Measurements from ENCODE around the gene OR2S2. TPM values are rescaled to one million over a fixed set of nuclear protein-coding genes. Genes with fewer than 3 reads are reported as not detected.

Gene OR2S2
- total RNA-seq, 2 donors from 2014 or later: not detected

DNA sequence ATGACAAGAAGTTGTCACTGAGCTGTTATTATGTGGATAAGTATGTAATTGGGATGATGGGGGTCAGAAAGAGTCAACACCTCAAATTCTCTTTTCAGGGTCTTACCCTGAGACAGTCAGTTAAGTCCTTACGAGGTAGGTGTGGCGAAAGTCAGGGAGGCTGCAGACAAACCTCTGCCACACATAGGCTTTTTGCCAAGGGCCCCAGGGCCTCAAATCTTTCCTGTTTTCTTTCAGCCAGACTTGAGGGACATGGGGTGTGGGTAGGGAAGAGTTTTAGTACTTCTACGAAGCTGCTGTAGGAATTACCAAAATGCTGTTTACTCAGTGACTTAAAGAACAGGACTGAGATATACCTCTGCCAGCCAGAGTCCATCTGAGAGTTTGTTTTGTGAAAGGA lies 13.8 kb downstream of the OR2S2 start:
- no peaks in the 10 kb centered on the region for H3K9me3 ChIP-seq
- no peak overlapping the region for H3K4me3 ChIP-seq
- H3K27ac ChIP-seq: peak overlapping the region in 1 of 2 donors; percentile 14
- no peaks in the 10 kb centered on the region for H3K36me3 ChIP-seq
- no peaks in the 10 kb centered on the region for H3K27me3 ChIP-seq (replicated peaks; ENCODE audit: insufficient read depth)
- TF ChIP-seq, protein P1, sequence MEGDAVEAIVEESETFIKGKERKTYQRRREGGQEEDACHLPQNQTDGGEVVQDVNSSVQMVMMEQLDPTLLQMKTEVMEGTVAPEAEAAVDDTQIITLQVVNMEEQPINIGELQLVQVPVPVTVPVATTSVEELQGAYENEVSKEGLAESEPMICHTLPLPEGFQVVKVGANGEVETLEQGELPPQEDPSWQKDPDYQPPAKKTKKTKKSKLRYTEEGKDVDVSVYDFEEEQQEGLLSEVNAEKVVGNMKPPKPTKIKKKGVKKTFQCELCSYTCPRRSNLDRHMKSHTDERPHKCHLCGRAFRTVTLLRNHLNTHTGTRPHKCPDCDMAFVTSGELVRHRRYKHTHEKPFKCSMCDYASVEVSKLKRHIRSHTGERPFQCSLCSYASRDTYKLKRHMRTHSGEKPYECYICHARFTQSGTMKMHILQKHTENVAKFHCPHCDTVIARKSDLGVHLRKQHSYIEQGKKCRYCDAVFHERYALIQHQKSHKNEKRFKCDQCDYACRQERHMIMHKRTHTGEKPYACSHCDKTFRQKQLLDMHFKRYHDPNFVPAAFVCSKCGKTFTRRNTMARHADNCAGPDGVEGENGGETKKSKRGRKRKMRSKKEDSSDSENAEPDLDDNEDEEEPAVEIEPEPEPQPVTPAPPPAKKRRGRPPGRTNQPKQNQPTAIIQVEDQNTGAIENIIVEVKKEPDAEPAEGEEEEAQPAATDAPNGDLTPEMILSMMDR (IDR thresholded peaks at IDR 0.05): no peak
- DNase-seq (ENCODE audit: low spot score): no peak
- peaks cover 19 to 30% of the 10 kb centered on the region in 2 donors for H3K4me1 ChIP-seq (ENCODE audit: control insufficient read depth in 1 of 2, low read depth in 2 of 2)
- no peak for ATAC-seq (ENCODE audit: insufficient number of reproducible peaks, low FRiP score, low read depth)

DNA sequence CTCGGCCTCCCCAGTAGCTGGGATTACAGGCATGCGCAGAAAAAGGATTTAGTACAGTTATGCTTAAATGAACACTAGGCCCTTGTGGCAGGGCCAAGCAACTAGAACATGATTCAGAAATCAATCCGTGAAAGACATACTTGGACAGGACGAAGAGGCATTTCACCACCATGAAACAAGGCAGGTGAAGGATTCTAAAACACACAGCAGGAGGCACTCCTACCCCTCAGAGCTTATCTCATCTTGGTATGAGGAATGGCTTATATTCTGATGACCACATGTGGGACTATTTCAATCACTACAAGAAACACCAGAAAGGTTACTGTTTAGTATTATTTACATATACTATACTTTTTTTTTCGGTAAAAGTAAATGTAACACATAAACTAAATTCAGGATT lies 15.7 kb downstream of the OR2S2 start:
- ATAC-seq (ENCODE audit: insufficient number of reproducible peaks, low FRiP score, low read depth): no peak

DNA sequence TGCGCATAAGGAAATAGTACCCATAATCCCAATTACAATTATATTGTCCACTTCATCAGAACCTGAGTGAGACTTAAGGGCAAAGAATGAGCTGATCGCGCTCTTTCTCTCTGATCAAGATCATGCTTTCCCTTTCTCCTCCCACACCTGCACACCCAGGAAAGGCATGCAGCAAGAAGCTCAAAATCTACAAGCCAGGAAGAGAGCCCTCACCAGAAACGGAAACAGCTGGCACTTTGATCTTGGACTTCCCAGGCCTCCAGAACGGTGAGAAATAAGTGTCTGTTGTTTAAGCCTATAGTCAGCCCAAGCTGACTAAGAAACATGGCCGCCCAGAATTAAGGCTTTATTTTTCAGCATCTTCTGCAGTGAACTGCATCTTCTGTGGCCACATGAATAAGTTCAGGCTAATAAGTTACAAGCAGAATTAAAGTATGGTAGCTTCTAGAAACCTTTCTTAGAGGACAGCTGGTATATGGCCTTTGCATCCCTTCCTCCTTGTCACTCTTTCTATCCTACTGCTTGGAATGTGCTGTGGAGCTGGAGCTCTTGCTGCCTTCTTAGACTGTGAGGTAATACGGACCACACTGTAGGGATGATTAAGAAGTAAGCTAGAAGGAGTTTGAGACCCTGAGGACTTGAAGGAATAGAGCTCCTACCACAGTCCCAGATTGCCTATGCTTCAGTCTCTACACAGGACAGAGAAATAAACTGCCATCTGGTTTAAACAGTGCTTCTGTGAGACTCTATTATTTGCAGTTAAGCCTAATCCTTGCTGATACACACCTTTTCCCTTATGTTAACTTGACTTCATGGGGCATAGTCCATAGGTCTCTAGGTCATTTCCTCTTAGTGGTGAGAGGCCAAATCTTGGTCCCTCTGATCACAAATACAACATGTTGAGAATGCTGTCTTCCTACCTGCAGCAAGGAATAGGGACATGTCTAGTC lies 17.2 kb downstream of the OR2S2 start:
- H3K4me3 ChIP-seq: no peak overlapping the region
- H3K4me1 ChIP-seq (ENCODE audit: control insufficient read depth in 1 of 2, low read depth in 2 of 2): peaks cover 30 to 55% of the 10 kb centered on the region in 2 donors
- no peaks in the 10 kb centered on the region for H3K9me3 ChIP-seq
- TF ChIP-seq, protein P1 (IDR thresholded peaks at IDR 0.05): no peak
- ATAC-seq (ENCODE audit: insufficient number of reproducible peaks, low FRiP score, low read depth) (no peak), DNase-seq (ENCODE audit: low spot score) (no peak)
- H3K27me3 ChIP-seq (replicated peaks; ENCODE audit: insufficient read depth): no peaks in the 10 kb centered on the region
- H3K36me3 ChIP-seq: no peaks in the 10 kb centered on the region
- H3K27ac ChIP-seq: peak overlapping the region in 1 of 2 donors; percentile 95

More for the DNA sequence above, 15.7 kb downstream of the OR2S2 start:
- H3K27me3 ChIP-seq (replicated peaks; ENCODE audit: insufficient read depth): no peaks in the 10 kb centered on the region
- no peaks in the 10 kb centered on the region for H3K36me3 ChIP-seq
- TF ChIP-seq, protein P1 (IDR thresholded peaks at IDR 0.05): no peak
- H3K9me3 ChIP-seq: no peaks in the 10 kb centered on the region
- peaks cover 28 to 49% of the 10 kb centered on the region in 2 donors for H3K4me1 ChIP-seq (ENCODE audit: control insufficient read depth in 1 of 2, low read depth in 2 of 2)
- H3K27ac ChIP-seq: no peak overlapping the region
- no peak for DNase-seq (ENCODE audit: low spot score)
- no peak overlapping the region for H3K4me3 ChIP-seq

DNA sequence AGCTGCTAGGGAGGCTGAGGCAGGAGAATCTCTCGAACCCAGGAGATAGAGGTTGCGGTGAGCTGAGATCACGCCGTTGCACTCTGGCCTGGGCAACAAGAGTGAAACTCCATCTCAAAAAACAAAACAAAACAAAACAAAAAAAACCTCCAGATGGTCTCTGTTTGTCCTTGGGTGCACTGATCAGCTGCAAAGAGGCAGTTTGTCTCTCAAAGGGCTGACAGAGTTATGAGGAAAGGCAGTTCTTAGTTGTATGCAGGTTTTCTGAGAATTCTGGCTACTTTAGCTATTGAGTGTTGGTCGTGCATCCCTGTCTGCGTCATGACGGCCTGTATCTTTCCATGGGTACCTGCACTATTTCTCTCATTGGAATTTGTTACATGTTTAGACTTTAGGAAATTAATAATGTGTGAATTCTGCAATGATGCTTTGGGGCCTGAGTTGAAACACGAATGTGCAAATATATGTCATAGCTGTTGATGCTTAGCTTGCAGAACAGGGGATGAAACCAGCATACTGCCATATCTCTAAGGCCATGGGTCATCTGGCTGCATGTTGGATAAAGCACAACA lies 18.2 kb downstream of the OR2S2 start:
- Histone ChIP-seq H3K4me1 (ENCODE audit: control insufficient read depth in 1 of 2, low read depth in 2 of 2) (peaks cover 30 to 55% of the 10 kb centered on the region in 2 donors), H3K9me3 (no peaks in the 10 kb centered on the region), H3K27ac (peak overlapping the region; percentile 83 to 95), H3K27me3 (replicated peaks; ENCODE audit: insufficient read depth) (no peaks in the 10 kb centered on the region), H3K36me3 (no peaks in the 10 kb centered on the region), H3K4me3 (no peak overlapping the region)
- no peak for DNase-seq (ENCODE audit: low spot score)
- no peak for ATAC-seq (ENCODE audit: insufficient number of reproducible peaks, low FRiP score, low read depth)
- TF ChIP-seq, protein P1 (IDR thresholded peaks at IDR 0.05): no peak

Measured in thoracic aorta (tissue), 2 donors.